GM18505 (cell line): ENCODE data around the gene SHROOM3.
"Not testable (repeated sequence)": the region's sequence is repeated elsewhere in the genome, so short reads cannot be mapped to it uniquely, and the experiment has no call there.

Source experiments
- ATAC-seq: cut with Tn5 transposase; IDR thresholded peaks from one replicate; pipeline ENCODE4 v1.9.1; 2021; ENCODE audit not compliant: unreplicated experiment
- POLR2A ChIP-seq: IDR thresholded peaks from 4 replicates; pipeline ENCODE4 v1.6.1; 2011; ENCODE audit warnings: borderline replicate concordance; ENCODE audit not compliant: insufficient read depth, insufficient read length; ENCODE audit errors: extremely low read depth

The SHROOM3 gene

DNA sequence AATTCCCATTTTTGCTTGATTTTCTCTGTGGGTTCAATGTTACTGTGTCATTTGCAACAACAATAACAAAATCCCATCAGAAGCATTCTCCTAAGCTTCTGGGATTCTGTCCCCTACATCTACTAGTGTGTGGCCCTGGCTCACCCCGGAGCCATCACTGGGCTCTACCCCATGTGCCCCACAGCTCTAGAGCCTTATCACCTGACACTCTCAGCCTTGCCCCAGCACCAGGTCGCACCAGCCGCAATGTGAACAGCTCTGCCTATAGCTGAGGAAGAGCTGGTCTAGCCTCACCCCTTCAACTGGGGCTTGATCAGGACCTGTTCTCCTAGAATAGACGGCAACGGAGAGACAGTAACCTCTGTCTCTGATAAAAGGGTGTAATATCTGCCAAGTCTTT lies 161.7 kb downstream of the SHROOM3 start:
- no peak for ATAC-seq
- no peak for TF ChIP-seq POLR2A

- no peak for TF ChIP-seq POLR2A
- no peak for ATAC-seq
These were observed 162.5 kb downstream of the SHROOM3 start for GRCh38 chr4:76597423-76597979.

GRCh38 chr4:76600447-76600846 lies 165.4 kb downstream of the SHROOM3 start:
- no peak for TF ChIP-seq POLR2A
- no peak for ATAC-seq

GRCh38 chr4:76601791-76602190 lies 166.8 kb downstream of the SHROOM3 start:
- no peak for ATAC-seq
- no peak for TF ChIP-seq POLR2A

DNA sequence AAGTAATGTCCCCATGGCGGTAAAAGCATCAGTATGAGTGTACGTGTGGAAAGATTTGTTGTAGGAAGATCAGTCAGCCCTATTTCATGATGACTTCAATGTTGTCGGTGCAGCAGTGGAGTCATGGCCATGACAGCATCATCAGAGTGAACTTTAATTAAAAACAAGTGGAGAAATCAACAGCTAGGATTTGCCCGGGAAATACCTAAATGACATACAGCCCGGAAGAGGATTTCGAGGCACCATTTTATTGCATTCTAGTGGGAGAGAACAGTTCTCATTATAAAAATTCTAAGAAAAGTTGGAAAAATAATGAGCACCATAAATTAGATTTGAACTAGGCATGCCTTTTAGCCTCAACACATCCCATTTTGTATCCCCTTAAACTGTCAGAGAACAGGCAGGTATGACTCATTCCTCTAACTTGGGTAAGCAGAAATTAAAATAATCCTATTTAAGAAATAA lies 170.1 kb downstream of the SHROOM3 start:
- TF ChIP-seq POLR2A, result no peak
- ATAC-seq, result no peak

- ATAC-seq, result no peak
- no peak for TF ChIP-seq POLR2A
These were observed 171.7 kb downstream of the SHROOM3 start for GRCh38 chr4:76606645-76607265.

DNA sequence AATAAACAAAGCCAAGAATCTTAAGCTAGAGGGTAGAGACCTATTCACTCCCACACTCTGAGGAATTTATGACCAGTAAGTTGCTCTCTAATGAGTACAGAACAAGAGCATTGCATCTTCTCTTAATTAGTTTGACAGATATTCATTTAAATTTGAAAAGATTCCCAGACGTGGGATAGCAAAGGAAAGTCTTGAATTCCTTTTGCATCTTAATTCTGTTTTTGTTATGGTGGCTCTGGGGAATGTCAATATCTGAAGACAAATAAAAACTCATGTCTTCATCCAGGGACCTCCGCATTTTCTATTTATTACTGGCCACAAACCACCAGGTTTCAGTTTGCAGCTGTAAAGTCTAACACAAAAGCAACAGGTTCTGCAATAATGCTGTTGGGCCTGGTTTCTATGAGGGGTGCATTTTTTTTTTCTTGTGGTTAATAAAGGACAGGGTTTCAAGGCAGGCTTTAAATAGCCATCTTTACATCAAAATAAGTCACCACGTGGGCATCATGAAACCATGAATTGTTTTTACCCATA lies 172.3 kb downstream of the SHROOM3 start:
- ATAC-seq, result peak; percentile 98
- no peak for TF ChIP-seq POLR2A

- ATAC-seq, result no peak
- no peak for TF ChIP-seq POLR2A
These were observed 172.8 kb downstream of the SHROOM3 start for GRCh38 chr4:76607846-76608245.

DNA sequence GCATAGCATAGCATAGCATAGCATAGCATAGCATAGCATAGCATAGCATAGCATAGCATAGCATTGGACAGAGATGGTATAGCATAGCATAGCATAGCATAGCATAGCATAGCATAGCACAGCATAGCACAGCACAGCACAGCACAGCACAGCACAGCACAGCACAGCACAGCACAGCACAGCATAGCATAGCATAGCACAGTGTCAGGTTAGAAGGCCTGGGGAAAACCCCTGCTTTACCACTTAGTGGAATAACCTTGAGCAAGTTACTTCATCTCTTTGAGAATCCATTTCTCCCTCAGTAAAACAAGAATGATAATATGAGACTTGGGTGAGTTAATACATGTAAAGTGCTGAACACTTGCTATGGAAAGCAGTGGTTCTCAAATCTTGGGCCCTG lies 173.5 kb downstream of the SHROOM3 start:
- ATAC-seq, result not testable (repeated sequence)

DNA sequence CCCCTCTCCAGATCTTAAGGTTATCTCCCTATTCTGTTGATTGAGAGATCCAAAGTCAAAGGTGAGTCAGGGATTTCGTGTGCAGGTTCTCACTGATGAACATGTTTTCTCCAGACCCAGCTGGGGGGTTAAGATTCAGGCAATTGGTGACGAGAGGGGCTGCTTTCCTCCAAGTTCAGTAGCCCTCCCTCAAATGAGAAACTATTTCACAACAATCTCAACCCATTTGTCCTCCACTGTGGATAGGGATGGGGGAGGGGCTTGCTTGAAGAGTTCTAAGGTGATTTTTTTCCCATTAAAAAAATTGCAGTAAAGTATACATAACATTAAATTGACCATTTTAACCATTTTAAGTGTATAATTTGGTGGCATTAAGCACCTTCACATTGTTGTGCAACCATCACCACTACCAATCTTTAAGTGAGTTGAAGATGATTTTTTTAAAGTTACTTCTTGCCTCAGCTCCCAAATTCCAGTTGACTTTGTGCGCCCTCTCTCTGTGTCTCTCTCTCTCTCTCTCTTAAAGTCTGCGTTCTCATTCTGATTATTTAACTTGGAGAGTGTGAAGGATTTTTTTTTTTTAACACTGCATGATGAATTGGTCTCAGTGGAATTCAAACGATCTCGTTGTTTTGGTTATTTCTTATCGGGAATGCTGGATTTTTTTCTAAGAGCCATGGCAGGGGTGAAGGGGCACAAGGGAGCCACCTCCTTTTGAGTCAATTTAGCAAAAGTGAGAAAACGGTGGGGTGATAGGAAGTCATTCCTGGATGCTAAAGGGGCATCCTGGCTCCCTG lies 175.9 kb downstream of the SHROOM3 start:
- no peak for ATAC-seq
- no peak for TF ChIP-seq POLR2A

GRCh38 chr4:76611616-76612207 lies 176.7 kb downstream of the SHROOM3 start:
- no peak for TF ChIP-seq POLR2A
- ATAC-seq, result no peak

GRCh38 chr4:76614589-76614988 lies 179.6 kb downstream of the SHROOM3 start:
- ATAC-seq, result no peak
- TF ChIP-seq POLR2A, result no peak

DNA sequence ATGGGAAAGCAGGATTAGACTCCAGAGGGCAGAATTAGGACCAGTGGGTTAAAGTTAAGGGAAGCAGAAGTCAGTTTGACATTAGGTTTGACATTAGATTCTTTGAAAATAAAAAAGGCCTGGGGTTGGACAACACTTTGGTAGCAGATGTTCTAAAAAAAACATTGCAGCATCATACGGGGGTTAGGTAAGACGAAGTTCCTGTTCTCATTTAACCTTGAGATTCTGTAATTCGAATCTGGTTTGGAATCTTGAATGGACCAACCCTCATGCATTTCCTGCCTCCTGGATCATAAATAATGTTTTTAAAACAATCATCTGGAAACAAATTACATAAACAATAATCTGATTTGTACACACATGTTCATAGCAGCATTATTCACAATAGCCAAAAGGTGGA lies 181.0 kb downstream of the SHROOM3 start:
- no peak for ATAC-seq
- TF ChIP-seq POLR2A, result no peak
